ENCODE results near the gene NDUFS8. TPM values are rescaled to one million over a fixed set of nuclear protein-coding genes. Genes with fewer than 3 reads are reported as not detected.

Gene NDUFS8
- total and polyA plus RNA-seq, 2 experiments from 2014 or later, result 175 to 308 TPM

DNA sequence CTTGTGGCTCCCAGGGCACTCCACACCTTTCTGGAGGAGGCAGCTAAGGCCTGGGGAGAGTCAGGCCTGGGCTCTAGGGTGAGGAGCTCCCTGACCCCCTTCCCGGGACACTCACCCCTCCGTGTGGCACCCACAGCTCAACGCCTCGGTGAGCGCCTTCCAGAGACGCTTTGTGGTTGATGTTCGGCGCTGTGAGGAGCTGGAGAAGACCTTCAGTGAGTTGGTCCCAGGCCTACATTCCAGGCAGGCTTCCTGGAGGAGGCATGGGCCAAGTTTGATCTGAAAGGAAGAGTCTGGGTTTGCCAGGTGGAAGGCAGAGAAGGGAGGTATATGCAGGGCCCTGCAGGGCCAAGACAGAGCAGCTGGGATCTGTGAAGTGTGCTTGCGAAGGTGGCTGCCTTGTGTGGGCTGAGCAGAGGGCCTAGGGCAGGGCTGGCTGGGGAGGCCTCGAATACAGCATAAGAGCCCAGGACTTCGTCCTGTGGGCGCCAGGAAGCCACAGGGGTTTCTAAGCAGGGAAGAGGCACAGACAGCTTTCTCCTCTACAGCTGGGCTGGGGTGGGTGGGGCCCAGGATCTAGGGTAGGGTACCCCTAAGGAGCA, 11.2 kb downstream of the NDUFS8 start:
- no peaks in the 10 kb centered on the region for H3K79me2 ChIP-seq (replicated peaks; ENCODE audit: insufficient read depth)
- H3K4me3 ChIP-seq, result no peak overlapping the region
- H3K27ac ChIP-seq (ENCODE audit: low read depth), result no peak overlapping the region
- H3K36me3 ChIP-seq (ENCODE audit: insufficient read depth), result no peaks in the 10 kb centered on the region
- peaks cover 7% of the 10 kb centered on the region for H3K4me1 Mint-ChIP-seq
- H4K20me1 ChIP-seq (replicated peaks; ENCODE audit: insufficient read depth), result no peaks in the 10 kb centered on the region
- no peaks in the 10 kb centered on the region for H3K9me2 ChIP-seq (ENCODE audit: insufficient read depth)
- no peaks in the 10 kb centered on the region for H3K27me3 ChIP-seq (ENCODE audit: insufficient read depth)
- peaks cover 9% of the 10 kb centered on the region for H3K27me3 Mint-ChIP-seq (ENCODE audit: insufficient read depth, low read depth, poor library complexity)
- no peaks in the 10 kb centered on the region for H3K9me3 Mint-ChIP-seq
- H3F3A ChIP-seq (replicated peaks; ENCODE audit: low read depth), result peaks cover 10% of the 10 kb centered on the region; the same call in 1 of the 2 replicates
- H2AFZ ChIP-seq, result no peak overlapping the region
- no peaks in the 10 kb centered on the region for H3K36me3 Mint-ChIP-seq (ENCODE audit: low read depth)
- H3K4me3 Mint-ChIP-seq, result no peak overlapping the region
- H3K4me2 ChIP-seq, result no peak overlapping the region
- H3K4me1 ChIP-seq (ENCODE audit: insufficient read depth), result peaks cover 18% of the 10 kb centered on the region
- H3K27ac Mint-ChIP-seq, result no peak overlapping the region
- DNase-seq (ENCODE audit: low spot score) (no peak), ATAC-seq (no peak)
- no peak for TF ChIP-seq STAT1 (IDR thresholded peaks at IDR 0.05; ENCODE audit: unreplicated experiment)
- TF ChIP-seq POLR2AphosphoS5 (IDR thresholded peaks at IDR 0.05; ENCODE audit: low read depth), result no peak
- no peak for TF ChIP-seq EZH2 (IDR thresholded peaks at IDR 0.05; ENCODE audit: low read depth, unreplicated experiment)

DNA sequence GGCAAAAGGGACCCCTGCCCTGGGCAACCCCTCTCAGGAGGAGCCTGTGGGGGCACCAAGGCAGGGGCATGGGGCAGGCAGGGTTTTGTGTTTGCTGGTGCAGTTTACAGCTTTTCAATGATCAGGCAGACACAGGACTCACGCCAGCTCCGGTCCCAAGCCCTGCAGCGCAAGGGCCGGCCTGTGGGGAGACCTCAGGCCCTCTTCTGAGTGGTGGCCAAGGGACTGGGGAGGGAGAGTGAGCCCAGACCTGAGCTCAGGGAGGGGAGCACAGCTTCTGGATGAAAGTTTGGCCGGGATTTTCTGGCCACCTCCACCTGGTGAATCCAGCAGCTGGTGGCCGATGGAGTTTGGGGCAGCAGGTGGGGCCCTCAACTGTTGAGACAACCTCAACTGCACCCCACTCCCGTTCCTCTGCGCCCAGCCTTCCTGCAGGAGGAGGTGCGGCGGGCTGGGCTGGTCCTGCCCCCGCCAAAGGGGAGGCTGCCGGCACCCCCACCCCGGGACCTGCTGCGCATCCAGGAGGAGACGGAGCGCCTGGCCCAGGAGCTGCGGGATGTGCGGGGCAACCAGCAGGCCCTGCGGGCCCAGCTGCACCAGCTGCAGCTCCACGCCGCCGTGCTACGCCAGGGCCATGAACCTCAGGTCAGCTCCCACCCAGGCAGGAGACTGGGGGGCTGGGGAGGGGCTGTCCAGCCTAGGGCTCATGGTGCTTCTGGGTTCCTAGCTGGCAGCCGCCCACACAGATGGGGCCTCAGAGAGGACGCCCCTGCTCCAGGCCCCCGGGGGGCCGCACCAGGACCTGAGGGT, 11.9 kb downstream of the NDUFS8 start:
- Histone ChIP-seq H3K4me3 (no peak overlapping the region), H3K27me3 (ENCODE audit: insufficient read depth) (no peaks in the 10 kb centered on the region), H3K4me1 (ENCODE audit: insufficient read depth) (peaks cover 18% of the 10 kb centered on the region), H3K79me2 (replicated peaks; ENCODE audit: insufficient read depth) (no peaks in the 10 kb centered on the region), H3K36me3 (ENCODE audit: insufficient read depth) (no peaks in the 10 kb centered on the region), H3K4me2 (no peak overlapping the region), H3K27ac (ENCODE audit: low read depth) (no peak overlapping the region), H2AFZ (no peak overlapping the region), H3K9me2 (ENCODE audit: insufficient read depth) (no peaks in the 10 kb centered on the region), H3F3A (replicated peaks; ENCODE audit: low read depth) (0 out of 2 replicates have a peak, but pooled peaks cover 5% of the 10 kb centered on the region), H4K20me1 (replicated peaks; ENCODE audit: insufficient read depth) (no peaks in the 10 kb centered on the region)
- H3K36me3 Mint-ChIP-seq (ENCODE audit: low read depth), result no peaks in the 10 kb centered on the region
- no peaks in the 10 kb centered on the region for H3K9me3 Mint-ChIP-seq
- no peak overlapping the region for H3K27ac Mint-ChIP-seq
- DNase-seq (ENCODE audit: low spot score) (no peak), ATAC-seq (no peak)
- peaks cover 9% of the 10 kb centered on the region for H3K27me3 Mint-ChIP-seq (ENCODE audit: insufficient read depth, low read depth, poor library complexity)
- peaks cover 7% of the 10 kb centered on the region for H3K4me1 Mint-ChIP-seq
- no peak overlapping the region for H3K4me3 Mint-ChIP-seq
- TF ChIP-seq NANOG (IDR thresholded peaks at IDR 0.05; ENCODE audit: borderline replicate concordance) (no peak), STAT1 (IDR thresholded peaks at IDR 0.05; ENCODE audit: unreplicated experiment) (no peak), EZH2phosphoT487 (IDR thresholded peaks at IDR 0.05; ENCODE audit: unreplicated experiment) (no peak), JUNB (IDR thresholded peaks at IDR 0.05; ENCODE audit: unreplicated experiment) (no peak), ZNF331 (CRISPR knock-in tag; IDR thresholded peaks at IDR 0.05; ENCODE audit: low read depth) (no peak), ZNF114 (CRISPR knock-in tag; IDR thresholded peaks at IDR 0.05) (no peak), POLR2AphosphoS5 (IDR thresholded peaks at IDR 0.05; ENCODE audit: low read depth) (no peak), CREB1 (CRISPR knock-in tag; IDR thresholded peaks at IDR 0.05; ENCODE audit: low read depth) (no peak), EZH2 (IDR thresholded peaks at IDR 0.05; ENCODE audit: low read depth, unreplicated experiment) (no peak)
- TF ChIP-seq, protein P1, sequence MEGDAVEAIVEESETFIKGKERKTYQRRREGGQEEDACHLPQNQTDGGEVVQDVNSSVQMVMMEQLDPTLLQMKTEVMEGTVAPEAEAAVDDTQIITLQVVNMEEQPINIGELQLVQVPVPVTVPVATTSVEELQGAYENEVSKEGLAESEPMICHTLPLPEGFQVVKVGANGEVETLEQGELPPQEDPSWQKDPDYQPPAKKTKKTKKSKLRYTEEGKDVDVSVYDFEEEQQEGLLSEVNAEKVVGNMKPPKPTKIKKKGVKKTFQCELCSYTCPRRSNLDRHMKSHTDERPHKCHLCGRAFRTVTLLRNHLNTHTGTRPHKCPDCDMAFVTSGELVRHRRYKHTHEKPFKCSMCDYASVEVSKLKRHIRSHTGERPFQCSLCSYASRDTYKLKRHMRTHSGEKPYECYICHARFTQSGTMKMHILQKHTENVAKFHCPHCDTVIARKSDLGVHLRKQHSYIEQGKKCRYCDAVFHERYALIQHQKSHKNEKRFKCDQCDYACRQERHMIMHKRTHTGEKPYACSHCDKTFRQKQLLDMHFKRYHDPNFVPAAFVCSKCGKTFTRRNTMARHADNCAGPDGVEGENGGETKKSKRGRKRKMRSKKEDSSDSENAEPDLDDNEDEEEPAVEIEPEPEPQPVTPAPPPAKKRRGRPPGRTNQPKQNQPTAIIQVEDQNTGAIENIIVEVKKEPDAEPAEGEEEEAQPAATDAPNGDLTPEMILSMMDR (conservative IDR thresholded peaks at IDR 0.05; ENCODE audit: low read depth in 2 of 2), result no peak
- TF ChIP-seq, protein P2, sequence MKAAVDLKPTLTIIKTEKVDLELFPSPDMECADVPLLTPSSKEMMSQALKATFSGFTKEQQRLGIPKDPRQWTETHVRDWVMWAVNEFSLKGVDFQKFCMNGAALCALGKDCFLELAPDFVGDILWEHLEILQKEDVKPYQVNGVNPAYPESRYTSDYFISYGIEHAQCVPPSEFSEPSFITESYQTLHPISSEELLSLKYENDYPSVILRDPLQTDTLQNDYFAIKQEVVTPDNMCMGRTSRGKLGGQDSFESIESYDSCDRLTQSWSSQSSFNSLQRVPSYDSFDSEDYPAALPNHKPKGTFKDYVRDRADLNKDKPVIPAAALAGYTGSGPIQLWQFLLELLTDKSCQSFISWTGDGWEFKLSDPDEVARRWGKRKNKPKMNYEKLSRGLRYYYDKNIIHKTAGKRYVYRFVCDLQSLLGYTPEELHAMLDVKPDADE (IDR thresholded peaks at IDR 0.05), result no peak
- TF ChIP-seq, protein P3, sequence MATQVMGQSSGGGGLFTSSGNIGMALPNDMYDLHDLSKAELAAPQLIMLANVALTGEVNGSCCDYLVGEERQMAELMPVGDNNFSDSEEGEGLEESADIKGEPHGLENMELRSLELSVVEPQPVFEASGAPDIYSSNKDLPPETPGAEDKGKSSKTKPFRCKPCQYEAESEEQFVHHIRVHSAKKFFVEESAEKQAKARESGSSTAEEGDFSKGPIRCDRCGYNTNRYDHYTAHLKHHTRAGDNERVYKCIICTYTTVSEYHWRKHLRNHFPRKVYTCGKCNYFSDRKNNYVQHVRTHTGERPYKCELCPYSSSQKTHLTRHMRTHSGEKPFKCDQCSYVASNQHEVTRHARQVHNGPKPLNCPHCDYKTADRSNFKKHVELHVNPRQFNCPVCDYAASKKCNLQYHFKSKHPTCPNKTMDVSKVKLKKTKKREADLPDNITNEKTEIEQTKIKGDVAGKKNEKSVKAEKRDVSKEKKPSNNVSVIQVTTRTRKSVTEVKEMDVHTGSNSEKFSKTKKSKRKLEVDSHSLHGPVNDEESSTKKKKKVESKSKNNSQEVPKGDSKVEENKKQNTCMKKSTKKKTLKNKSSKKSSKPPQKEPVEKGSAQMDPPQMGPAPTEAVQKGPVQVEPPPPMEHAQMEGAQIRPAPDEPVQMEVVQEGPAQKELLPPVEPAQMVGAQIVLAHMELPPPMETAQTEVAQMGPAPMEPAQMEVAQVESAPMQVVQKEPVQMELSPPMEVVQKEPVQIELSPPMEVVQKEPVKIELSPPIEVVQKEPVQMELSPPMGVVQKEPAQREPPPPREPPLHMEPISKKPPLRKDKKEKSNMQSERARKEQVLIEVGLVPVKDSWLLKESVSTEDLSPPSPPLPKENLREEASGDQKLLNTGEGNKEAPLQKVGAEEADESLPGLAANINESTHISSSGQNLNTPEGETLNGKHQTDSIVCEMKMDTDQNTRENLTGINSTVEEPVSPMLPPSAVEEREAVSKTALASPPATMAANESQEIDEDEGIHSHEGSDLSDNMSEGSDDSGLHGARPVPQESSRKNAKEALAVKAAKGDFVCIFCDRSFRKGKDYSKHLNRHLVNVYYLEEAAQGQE (IDR thresholded peaks at IDR 0.05; ENCODE audit: unreplicated experiment), result no peak

Measured in GM23338 (cell line).